HEK293T (cell line): ENCODE results near the gene DNAH14.
"Not testable (repeated sequence)": the region's sequence is repeated elsewhere in the genome, so short reads cannot be mapped to it uniquely, and the experiment has no call there.

Experiments used
- CTCF ChIA-PET: fragments of 350-600 bp; formaldehyde crosslinking; extraction: SDS; loops from one replicate; lab custom pipeline; 2021; ENCODE audit warnings: antibody characterized with exemption, inconsistent platforms; lab: Yijun Ruan, JAX
- POLR2A ChIA-PET: fragments of 350-600 bp; formaldehyde crosslinking; extraction: SDS; loops from one replicate; lab custom pipeline; 2020; ENCODE audit warnings: antibody characterized with exemption, inconsistent platforms; lab: Yijun Ruan, JAX
- DNase-seq: peaks from one replicate; pipeline ENCODE4 v3.0.0; 2012; ENCODE audit warnings: mixed read lengths; ENCODE audit errors: extremely low spot score
- ARNT ChIP-seq: fragments of 450-650 bp; IDR thresholded peaks from 2 replicates; pipeline ENCODE4 v1.6.1; 2017; ENCODE audit warnings: mild to moderate bottlenecking
- BHLHE40 ChIP-seq: fragments of 450-650 bp; IDR thresholded peaks from 2 replicates; pipeline ENCODE4 v1.6.1; 2016; ENCODE audit warnings: mild to moderate bottlenecking, moderate library complexity, borderline replicate concordance
- CTBP1 ChIP-seq: fragments of 450-650 bp; IDR thresholded peaks from 2 replicates; pipeline ENCODE4 v1.6.1; 2016; ENCODE audit warnings: borderline replicate concordance
- ELF4 ChIP-seq: fragments of 450-650 bp; IDR thresholded peaks from 2 replicates; pipeline ENCODE4 v1.6.1; 2017; ENCODE audit warnings: antibody characterized with exemption
- FOXA1 ChIP-seq: fragments of 450-650 bp; IDR thresholded peaks from 2 replicates; pipeline ENCODE4 v1.6.1; 2016; ENCODE audit warnings: mild to moderate bottlenecking
- FOXK2 ChIP-seq: fragments of 450-650 bp; IDR thresholded peaks from 2 replicates; pipeline ENCODE4 v1.6.1; 2016; ENCODE audit warnings: mild to moderate bottlenecking
- FOXM1 ChIP-seq: fragments of 450-650 bp; IDR thresholded peaks from 2 replicates; pipeline ENCODE4 v1.6.1; 2017; ENCODE audit warnings: mild to moderate bottlenecking, borderline replicate concordance
- HDGF ChIP-seq: fragments of 450-650 bp; IDR thresholded peaks from 2 replicates; pipeline ENCODE4 v1.6.1; 2017; ENCODE audit warnings: antibody characterized with exemption, borderline replicate concordance
- L3MBTL2 ChIP-seq: fragments of 450-650 bp; conservative IDR thresholded peaks from 2 replicates; pipeline ENCODE4 v1.6.1; 2016; ENCODE audit warnings: mild to moderate bottlenecking
- LEF1 ChIP-seq: fragments of 450-650 bp; IDR thresholded peaks from 2 replicates; pipeline ENCODE4 v1.6.1; 2017; ENCODE audit warnings: mild to moderate bottlenecking, borderline replicate concordance
- NFRKB ChIP-seq: fragments of 450-650 bp; IDR thresholded peaks from 2 replicates; pipeline ENCODE4 v1.6.1; 2016; ENCODE audit warnings: mild to moderate bottlenecking, moderate library complexity
- SP1 ChIP-seq: fragments of 450-650 bp; IDR thresholded peaks from 2 replicates; pipeline ENCODE4 v1.6.1; 2017
- SUZ12 ChIP-seq: fragments of 450-650 bp; IDR thresholded peaks from 2 replicates; pipeline ENCODE4 v1.6.1; 2016; ENCODE audit warnings: mild to moderate bottlenecking
- TARDBP ChIP-seq: fragments of 450-650 bp; IDR thresholded peaks from 2 replicates; pipeline ENCODE4 v1.6.1; 2016
- ZNF384 ChIP-seq: fragments of 450-650 bp; IDR thresholded peaks from 2 replicates; pipeline ENCODE4 v1.6.1; 2016
- TF ChIP-seq, protein P1 (sequence below): fragments of 450-650 bp; IDR thresholded peaks from 2 replicates; pipeline ENCODE4 v1.6.1; 2016

DNAH14 gene

DNA sequence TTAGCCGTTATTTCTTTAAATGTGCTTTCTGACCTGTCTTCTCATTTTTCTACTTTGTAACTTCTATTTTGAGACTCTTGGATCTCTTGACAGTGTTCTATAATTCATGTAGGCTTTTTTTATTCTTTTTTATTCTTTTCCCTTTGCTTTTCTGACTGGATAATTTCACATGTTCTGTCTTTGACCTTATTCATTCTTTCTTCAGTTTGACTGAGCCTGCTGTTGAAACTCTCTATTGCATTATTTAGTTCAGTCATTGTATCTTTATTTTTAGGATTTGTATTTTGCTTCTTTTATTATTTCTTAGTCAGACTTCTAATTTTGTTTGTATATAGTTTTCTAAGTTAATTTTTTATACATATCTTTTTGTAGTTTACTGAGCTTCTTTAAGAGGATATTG lies 66.1 kb downstream of the DNAH14 start:
- POLR2A ChIA-PET: no interaction called here
- TF ChIP-seq L3MBTL2 (no peak), TARDBP (no peak), LEF1 (no peak), BHLHE40 (no peak), FOXK2 (no peak), ARNT (no peak), CTBP1 (no peak)
- CTCF ChIA-PET: no interaction called here

DNA sequence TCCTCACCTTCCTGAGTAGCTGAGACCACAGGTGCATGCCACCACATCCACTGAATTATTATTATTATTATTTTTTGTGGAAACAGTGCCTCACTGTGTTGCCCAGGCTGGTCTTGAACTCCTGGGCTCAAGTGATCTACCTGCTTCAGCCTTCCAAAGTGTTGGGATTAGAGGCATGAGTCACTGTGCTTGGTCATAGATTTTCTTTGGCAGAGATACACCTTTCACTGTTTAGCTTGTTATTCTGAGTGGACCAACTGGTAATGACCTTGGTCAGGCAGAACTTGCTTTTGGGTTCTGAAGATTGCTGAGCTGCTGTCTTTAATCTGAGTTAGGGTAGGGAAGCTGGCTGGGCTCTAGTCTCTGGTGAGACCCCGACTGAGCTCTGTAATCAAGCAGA lies 66.8 kb downstream of the DNAH14 start:
- CTCF ChIA-PET: no interaction called here
- POLR2A ChIA-PET: no interaction called here
- TF ChIP-seq, protein P1, sequence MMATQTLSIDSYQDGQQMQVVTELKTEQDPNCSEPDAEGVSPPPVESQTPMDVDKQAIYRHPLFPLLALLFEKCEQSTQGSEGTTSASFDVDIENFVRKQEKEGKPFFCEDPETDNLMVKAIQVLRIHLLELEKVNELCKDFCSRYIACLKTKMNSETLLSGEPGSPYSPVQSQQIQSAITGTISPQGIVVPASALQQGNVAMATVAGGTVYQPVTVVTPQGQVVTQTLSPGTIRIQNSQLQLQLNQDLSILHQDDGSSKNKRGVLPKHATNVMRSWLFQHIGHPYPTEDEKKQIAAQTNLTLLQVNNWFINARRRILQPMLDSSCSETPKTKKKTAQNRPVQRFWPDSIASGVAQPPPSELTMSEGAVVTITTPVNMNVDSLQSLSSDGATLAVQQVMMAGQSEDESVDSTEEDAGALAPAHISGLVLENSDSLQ: no peak
- no peak for TF ChIP-seq LEF1
- TF ChIP-seq CTBP1: no peak
- TF ChIP-seq ELF4: no peak
- TF ChIP-seq SUZ12: no peak
- TF ChIP-seq FOXM1: no peak
- no peak for TF ChIP-seq NFRKB
- no peak for TF ChIP-seq L3MBTL2
- no peak for TF ChIP-seq HDGF
- no peak for TF ChIP-seq TARDBP
- TF ChIP-seq ARNT: no peak
- no peak for DNase-seq

More for the DNA sequence above, 66.1 kb downstream of the DNAH14 start:
- no peak for DNase-seq

DNA sequence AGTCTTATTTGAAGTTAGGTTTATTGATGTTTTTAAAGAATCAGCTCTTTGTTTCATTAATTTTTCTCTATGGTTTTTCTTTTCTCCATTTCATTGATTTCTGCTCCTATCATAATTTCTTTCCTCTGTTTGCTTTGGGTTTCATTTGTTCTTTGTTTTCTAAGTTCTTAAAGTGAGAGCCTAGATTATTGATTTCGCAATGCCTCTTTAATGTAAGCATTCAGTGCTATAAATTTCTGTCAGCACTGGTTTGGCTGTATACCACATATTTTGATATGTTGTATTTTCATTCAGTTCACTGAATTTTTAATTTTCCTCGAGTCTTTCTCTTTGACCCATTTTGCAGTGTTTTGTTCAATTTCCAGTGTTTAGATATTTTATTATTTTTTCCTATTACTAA lies 68.7 kb downstream of the DNAH14 start:
- POLR2A ChIA-PET: no interaction called here
- no peak for DNase-seq
- CTCF ChIA-PET: no interaction called here

DNA sequence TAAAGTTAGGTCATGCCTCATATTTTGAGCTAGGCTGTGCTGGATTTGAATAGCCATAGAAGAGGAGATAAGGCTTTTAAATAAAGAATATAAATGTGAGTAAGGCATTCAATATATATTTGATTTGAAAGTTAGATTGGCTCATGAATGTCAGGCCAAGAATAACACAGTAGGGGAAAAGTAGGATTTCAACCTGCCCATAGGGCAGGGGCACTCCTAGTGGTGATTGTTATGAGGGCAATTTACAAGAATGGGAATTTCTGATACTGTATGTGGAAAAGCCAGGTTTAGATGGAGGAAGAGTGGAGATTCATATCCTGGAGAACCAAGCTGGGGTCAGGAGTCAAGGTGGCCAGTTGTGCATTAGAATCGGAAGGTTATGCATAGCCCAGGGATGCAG lies 74.9 kb downstream of the DNAH14 start:
- ChIA-PET CTCF (no interaction called here), POLR2A (no interaction called here)
- TF ChIP-seq L3MBTL2: no peak
- TF ChIP-seq BHLHE40: no peak
- no peak for TF ChIP-seq FOXK2
- TF ChIP-seq NFRKB: no peak
- no peak for TF ChIP-seq FOXA1
- TF ChIP-seq HDGF: no peak
- TF ChIP-seq, protein P1: no peak
- TF ChIP-seq ELF4: no peak
- no peak for TF ChIP-seq ARNT
- no peak for TF ChIP-seq SUZ12
- no peak for TF ChIP-seq ZNF384
- no peak for TF ChIP-seq CTBP1
- TF ChIP-seq TARDBP: no peak
- no peak for TF ChIP-seq SP1
- TF ChIP-seq FOXM1: no peak
- TF ChIP-seq LEF1: no peak
- DNase-seq: peak; percentile 28

More for the DNA sequence above, 68.7 kb downstream of the DNAH14 start:
- no peak for TF ChIP-seq LEF1
- TF ChIP-seq L3MBTL2: no peak
- TF ChIP-seq BHLHE40: no peak
- TF ChIP-seq SP1: no peak
- TF ChIP-seq CTBP1: no peak
- no peak for TF ChIP-seq FOXA1
- TF ChIP-seq ZNF384: no peak
- TF ChIP-seq FOXM1: no peak
- no peak for TF ChIP-seq ARNT
- no peak for TF ChIP-seq NFRKB
- no peak for TF ChIP-seq FOXK2

DNA sequence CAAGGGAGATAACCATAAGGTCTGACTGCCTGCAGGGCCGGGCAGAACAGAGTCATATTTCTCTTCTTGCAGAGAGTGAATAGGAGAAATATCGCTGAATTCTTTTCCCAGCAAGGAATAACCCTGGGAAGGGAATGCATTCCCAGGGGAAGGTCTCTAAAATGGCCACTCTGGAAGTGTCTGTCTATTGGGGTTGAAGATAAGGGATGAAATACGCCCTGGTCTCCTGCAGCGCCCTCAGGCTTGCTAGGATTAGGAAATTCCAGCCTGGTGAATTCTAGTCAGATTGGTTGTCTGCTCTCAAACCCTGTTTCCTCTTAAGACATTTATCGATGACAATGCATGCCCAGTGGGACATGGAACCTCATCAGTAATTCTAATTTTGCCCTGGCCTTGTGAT lies 76.9 kb downstream of the DNAH14 start:
- POLR2A ChIA-PET, DNase-seq, CTCF ChIA-PET: not testable (repeated sequence)

DNA sequence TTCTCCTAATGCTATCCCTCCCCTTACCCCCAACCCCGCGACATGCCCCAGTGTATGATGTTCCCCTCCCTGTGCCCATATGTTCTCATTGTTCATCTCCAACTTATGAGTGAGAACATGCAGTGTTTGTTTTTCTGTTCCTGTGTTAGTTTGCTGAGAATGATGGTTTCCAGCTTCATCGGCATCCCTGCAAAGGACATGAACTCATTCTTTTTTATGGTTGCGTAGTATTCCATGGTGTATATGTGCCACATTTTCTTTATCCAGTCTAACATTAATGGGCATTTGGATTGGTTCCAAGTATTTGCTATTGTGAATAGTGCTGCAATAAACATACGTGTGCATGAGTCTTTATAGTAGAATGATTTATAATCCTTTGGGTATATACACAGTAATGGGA lies 78.6 kb downstream of the DNAH14 start:
- DNase-seq, CTCF ChIA-PET, POLR2A ChIA-PET: not testable (repeated sequence)

DNA sequence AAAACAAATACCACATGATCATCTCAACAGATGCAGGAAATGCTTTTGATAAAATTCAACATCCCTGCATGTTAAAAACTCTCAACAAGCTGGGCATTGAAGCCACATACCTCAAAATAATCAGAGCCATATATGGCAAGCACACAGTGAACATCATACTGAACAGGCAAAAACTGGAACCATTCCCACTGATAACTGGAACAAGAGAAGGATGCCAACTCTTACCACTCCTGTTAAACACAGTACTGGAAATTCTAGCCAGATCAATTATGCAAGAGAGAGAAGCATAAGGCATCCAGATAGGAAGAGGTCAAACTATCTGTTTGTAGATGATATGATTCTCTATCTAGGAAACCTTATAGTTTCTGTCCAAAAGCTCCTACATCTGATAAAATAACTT lies 91.6 kb downstream of the DNAH14 start:
- no peak for TF ChIP-seq ZNF384
- no peak for TF ChIP-seq ELF4
- TF ChIP-seq LEF1: no peak
- no peak for TF ChIP-seq TARDBP
- TF ChIP-seq FOXK2: no peak
- TF ChIP-seq SUZ12: no peak
- TF ChIP-seq, protein P1: no peak
- no peak for TF ChIP-seq SP1
- no peak for TF ChIP-seq NFRKB
- no peak for TF ChIP-seq CTBP1
- no peak for TF ChIP-seq FOXA1
- TF ChIP-seq FOXM1: no peak
- TF ChIP-seq L3MBTL2: no peak; the same call in 1 of the 2 replicates
- TF ChIP-seq ARNT: no peak
- TF ChIP-seq BHLHE40: no peak
- no peak for TF ChIP-seq HDGF
- ChIA-PET POLR2A (no interaction called here), CTCF (no interaction called here)
- DNase-seq: no peak
